Kidney glomerular epithelial cell (primary cell): Measurements from ENCODE around the gene CCND3.

Experiments
- DNase-seq: peaks from one replicate; lab custom pipeline; 2025; lab: John Stamatoyannopoulos, UW

CCND3 gene

DNA sequence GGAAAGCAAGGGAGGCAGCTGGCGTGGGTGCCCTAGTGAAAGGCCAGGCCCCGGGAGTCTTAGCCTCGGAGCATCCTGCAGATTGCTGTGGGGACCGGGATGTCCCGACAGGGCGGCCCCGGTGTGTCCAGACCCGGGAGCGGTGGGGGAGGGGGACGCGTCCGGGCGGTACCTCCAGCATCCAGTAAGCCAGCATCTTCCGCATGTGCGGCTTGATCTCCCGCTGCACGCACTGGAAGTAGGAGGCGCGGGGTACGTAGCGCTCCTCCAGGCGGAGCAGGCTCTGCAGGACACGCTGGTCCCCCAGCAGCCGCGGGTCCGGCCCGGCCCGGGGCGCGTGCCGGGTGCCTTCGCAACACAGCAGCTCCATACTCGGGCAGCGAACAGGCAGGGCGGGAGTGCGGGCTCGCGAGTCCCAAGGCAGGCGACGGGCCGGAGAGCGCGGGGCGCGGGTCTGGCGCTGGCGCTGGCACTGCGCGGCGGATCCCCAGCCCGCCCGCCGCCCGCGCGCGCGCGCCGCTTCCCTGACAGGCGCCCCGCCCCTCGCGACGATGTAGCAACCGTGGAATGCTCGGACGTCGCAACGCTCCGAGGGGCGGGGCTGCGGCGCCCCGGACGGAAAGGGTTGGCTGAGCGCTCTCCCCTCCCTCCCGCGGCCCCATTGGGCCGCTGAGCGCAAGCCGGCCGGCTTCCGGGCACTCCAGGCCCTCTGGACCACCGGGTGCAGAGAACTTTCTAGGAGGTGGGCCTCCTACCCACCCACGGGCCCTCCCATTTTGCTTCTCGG, at the start of gene CCND3:
CCND3 (minus strand) TSS at position 529 of the 787 bp plus-strand sequence; CDS start at position 370, 159 bp downstream.
- DNase-seq, result peak; percentile 98

DNA sequence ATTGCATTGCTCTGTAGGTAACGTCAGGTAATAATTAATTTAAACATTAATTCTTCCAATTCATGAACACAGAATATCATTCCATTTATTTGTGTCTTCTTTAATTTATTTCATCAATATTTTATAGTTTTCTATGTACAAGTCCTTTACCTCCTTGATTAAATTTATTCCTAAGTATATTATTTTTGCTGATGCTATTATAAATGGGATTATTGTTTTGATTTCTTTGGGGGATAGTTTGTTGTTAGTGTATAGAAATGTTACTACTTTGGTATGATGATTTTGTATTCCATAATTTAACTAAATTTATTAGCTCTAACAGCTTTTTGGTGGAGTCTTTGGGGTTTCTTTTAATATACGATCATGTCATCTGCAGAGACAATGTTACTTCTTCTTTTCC, 44.7 kb upstream of the CCND3 start:
- DNase-seq, result no peak

DNA sequence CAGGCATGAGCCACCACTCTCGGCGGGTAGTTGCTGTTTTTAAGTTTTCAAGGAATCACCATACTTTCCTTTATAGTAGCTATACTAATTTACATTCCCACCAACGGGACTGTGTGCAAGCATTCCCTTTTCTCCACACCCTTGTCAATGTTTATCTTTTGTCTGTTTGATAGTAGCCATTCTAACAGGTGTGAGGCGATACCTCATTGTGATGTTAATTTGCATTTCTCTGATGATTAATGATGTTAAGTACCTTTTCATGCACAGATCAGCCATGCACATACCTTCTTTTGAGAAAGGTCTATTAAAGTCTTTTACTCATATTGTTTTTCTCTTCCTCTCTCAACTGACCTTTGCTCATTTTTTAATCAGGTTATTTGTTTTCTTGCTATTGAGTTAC, 43.0 kb upstream of the CCND3 start:
- DNase-seq, result no peak

DNA sequence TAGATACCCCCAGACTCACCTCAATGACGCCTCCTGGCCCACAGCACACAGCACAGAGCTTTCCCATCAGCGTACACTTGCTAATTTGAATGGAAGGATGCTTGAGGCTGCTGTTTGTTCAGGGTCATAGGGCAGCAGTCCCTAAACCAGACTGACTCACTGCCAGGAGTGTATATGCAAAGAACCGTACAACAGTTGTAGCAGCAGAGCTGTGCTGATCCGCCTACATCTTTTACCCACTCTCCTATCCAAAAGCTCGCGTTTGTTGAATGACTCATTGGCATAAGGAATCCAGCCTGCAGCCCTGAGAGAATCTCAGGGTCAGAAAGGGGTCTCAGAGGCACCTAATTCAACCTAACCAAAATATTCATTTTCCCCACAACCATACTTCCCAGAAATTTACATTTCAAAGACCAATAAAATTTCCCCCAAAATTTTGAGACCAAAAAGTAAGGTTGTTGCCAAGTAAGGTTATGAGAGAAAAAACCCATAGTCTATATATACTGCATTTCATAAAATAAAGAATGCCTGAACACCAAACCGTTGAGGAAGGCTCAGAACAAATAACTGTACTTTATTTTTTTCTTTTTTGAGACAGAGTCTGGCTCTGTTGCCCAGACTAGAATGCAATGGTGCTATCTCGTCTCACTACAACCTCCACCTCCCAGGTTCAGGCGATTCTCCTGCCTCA, 35.3 kb upstream of the CCND3 start:
- DNase-seq, result no peak

DNA sequence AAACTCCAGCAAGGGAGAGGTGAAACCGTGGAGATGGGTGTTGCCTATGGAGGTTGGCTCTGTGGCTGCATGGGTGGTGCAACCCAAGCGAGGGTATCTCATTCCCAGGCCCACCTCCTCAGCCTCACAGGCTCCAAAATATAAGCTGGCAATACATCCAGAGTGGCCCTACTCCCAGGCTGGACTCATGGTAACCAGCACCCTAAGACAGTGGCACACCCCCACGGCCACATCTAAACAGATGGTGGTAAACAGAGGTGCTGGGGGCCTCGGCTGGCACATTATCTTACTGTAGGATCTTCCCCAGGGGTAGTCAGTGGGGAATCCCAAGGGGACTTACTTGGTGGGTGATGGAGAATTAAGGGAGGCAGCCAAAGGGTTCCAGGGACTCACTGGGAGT, 33.7 kb upstream of the CCND3 start:
- DNase-seq, result no peak

DNA sequence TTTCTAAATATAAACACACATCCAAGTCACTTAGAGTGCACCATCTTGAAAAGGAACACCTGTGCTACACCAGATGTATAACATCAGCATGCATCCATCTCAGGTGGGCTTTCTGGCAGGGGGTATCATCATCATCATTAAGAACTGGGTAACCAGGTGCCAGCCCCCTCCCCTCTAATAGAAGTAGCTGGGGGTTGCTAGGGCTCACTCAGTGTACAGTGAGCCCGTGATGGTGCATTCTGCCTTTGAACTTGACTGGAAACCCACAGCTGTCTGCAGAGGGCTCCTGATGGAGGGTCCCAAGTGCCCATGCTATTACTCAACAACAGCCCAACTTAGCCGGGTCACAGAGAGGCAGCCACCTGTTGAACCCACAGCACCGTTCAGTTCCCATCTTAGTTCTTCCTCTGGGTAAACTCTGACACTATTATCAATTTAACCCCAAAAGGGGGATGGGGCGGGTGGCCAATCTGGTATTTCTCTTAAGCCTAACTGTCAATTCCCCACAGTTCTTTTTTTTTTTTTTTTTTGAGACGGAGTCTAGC, 32.7 kb upstream of the CCND3 start:
- no peak for DNase-seq

DNA sequence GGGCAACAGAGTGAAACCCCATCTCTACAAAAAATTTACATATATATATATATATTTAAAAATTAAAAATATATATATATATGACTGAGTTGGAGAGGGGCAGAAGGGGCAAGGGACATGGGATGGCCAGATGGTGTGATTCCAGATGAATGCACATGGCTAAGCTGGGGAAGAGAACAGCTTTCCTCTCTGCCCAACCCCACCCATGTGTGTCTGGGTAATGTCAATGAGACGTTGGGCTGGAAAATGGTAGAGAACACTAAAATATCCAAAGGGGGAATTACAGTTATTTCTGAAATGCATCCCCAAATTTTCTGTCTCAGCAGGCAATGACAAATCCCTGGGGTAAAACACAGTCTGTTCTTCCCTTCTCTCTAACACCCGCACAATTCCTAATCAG, 31.2 kb upstream of the CCND3 start:
- DNase-seq, result no peak

DNA sequence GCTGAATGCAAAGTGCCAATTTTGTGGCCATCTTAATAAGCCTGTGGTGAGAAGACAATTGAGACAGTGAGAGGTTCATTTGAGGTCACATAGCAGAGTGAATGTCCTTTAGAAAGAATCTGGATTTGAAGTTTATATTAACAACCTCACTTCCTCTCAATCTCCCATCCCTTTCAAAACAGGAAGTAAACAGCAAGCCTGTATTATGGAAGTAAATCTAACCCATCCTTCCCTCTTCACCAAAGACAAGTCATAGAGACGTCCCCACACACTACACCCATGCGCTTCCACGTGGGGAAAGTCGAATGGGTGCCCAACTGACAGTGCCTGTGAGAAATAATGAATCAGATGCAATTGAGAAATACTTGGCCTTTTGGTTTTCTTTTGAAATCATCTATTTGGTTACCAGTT, 28.8 kb upstream of the CCND3 start:
- no peak for DNase-seq

DNA sequence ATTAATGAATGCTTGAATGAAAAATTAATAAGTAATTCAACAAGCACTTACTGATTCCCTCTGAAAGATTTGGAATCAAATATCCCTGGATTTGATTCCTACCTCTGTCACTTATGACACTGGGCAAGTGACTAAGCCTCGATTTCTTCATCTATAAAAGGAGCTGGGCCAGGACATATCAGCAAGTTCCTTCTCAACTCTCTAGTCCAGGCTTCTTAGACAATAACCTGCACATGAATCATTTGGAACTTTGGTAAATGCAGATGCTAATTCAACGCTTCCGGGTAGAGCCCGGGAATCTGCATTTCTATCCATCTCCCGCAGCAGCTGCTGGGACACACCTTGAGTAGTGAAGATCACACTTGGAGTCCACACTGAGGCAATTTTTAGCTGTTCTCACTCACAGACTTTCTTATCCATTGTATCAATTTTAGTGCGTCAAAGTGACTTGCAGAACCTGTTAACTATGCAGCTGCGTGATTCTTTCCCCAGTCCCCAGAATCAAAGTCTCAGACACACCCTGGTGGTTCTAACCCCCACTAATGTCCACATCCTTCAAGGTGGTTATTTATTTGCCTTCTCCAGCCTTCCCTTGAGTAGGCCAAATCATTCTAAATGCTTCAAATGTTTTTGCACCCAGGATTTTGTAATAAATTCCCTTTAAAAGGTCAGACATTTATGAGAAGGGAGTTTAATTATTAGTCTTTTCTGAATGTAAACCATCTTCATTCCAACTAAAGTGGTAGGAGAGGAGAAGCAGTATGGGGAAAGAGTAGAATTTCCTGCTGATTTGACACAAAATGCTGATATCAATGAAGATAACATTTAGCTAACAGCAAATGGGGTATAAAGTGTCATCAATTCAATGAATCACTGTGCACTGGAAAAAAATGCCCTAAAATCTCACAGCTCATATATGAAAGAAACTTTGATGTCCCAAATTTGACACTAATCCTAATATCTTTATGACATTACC, 26.0 kb upstream of the CCND3 start:
- peak; percentile 90 for DNase-seq

DNA sequence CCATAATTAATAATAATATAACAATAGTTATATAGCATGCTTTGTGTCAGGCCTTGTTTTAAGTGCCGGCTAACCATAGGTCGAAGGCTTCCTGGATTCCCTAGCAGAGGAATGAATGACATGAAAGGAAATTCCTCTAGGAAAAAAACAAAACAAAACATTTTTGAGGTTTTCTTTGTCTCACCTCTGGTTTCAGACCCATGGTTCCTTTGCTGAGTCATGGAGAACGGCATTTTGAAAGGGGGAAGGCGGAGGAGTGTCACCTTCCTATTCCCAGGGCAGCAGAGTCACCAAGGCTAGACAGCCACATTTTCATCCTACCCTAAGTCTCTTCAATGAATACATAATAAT, 25.3 kb upstream of the CCND3 start:
- DNase-seq, result peak; percentile 90

DNA sequence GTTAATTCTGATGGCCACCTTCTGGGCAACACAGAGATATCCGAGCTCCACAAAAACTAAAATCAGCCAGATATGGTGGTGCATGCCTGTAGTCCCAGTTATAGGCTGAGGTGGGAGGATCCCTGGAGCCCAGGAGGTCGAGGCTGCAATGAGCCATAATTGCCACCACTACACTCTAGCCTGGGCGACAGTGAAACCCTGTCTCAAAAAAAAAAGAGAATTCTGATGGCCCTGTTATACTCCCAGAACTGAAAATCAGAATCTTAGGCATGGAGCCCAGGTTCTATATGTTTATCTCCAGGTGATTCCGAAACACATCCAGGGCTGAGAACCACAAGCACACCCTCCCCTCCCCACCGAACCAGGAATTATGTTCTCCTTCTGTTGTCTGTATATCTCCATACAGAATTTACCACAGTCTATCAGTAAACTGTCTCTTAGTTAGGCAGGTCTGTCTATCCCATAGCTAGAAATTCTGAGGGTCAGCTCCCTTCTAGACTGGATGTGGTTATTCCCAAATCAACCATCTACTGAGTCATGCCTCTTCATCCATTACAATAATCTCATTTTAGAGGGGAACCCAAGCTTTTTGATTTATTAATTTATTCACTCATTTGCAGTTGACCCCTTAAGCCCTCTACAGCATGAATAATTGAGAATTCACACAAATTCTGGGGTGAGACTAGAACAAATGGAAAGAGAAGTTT, 24.8 kb upstream of the CCND3 start:
- peak; percentile 71 for DNase-seq

DNA sequence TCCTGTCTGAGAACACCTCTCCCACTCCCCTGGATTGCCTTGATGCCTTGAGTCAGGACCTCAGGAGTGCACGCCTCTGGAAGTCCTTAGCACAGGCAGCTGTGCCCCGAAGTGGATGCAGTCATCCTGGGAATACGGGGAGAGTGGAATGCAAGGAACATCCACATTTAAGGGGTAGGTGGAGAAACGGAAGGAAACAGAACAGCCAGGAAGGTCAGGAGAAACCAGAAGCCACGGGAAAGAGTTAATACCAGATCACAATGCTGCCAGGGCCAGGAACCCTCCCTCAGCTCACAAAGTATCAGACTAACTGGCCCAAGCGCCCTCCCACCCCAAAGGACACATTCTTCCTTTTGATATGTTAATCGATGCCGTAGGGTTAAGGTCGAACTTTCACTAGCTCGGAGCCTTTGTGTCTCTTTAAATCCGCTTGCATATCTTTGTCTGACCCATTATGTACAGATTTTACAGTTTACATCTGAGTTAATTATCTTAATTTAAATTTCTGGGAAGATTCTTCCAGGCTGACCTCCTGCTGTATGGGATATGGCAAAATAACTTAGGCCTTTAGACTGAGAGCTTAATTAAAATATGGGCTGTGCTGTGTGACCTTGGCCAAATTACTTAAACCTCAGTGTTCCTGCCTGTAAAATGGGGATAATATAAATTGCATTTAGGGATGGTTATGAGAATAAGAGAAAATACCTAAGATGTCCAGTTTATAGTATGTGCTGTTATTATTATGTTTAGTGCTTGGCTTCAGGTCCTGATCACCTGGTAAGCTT, 24.0 kb upstream of the CCND3 start:
- no peak for DNase-seq

DNA sequence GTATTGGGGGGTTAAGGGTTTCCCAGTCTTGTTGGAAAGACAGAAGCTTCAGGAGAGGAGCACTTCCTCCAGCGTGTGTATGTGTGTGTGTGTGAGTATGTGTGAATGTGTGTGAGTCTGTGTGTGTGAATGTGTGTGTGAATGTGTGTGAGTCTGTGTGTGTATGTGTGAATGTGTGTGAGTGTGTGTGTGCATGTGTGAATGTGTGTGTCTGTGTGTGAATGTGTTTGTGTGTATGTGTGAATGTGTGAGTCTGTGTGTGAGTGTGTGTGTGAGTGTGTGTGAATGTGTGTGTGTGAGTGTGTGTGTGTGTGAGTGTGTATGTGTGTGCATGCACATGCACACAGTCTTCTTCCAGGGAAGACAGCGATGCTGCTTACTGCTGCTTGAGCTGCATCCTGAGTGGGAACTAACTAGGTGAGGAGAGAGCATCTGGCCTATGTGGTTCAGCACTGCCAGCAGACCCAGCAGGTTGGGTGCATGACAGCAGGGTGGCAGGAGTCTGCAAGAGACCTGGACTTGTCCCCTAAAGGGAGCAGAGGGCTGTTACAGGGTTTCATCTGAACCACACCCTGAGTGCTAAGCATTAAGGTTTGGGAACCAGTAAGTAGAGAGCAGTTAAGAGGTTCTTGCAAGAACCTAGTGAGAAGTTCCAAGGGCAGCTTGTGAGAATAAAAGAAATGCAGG, 22.7 kb upstream of the CCND3 start:
- no peak for DNase-seq

DNA sequence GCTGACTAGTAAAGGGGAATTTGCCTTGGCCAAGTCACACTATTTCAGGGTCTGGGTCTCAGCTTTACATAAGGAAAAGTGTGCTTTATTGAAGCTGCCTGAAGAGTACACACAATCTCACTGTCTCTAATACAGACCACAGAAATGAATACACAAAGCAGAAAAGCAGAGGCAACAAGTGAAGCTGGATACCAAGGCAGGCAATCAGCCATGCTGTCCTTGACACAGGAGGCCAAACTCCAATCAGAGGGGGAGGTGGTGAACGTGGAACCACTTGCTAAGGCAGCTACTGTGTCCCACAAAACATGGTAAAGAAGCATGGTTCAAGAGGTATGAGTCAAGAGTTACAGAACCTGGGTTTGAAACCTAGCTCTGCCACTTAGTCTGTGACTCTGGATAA, 21.8 kb upstream of the CCND3 start:
- no peak for DNase-seq

DNA sequence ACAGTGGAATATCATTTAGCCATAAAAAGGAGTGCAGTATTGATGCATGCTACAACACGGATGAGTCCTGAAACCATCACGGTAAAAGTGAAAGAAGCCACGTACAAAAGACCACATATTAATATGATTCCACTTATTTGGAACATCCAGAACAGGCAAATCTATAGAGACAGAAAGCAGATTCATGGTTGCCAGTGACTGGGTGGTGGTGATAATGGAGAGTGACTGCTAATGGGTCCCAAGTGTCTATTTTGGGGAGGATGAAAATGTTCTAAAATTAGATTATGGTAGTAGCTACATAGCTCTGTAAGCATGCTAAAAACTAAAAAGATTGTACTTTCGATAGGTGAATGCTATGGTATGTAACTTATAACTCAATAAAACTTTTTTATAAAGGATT, 18.4 kb upstream of the CCND3 start:
- DNase-seq, result no peak

DNA sequence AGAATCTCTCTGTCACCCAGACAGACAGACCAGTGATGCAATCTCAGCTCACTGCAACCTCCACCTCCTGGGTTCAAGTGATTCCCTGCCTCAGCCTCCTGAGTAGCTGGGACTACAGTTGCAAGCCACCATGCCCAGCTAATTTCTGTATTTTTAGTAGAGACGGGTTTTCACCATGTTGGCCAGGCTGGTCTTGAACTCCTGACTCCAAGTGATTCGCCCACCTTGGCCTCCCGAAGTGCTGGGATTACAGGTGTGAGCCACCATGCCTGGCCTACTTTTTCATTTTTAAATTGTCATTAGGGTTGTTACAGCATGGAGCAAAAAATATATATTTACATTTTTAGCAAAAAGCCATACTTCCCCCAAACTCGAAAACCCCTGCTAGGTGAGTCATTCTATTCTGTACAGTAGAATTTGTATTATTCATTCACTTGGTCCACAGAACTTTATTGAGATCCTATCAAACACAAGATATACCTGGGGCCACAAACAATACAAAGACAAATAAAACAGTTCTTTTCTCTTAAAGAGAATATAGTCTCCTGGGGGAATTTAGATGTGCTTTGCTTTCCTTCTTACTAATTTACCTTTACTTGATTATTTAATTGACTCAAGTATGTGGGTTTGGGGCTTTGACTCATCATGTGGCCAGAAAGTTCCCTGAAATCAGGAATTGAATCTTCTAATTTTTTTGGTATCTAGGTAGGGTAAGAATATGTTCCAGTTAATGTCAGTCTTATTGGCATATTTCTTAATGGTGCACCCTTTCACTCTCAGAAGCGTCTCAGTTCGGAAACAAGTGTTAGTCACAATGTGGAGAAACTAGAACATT, 16.6 kb upstream of the CCND3 start:
- no peak for DNase-seq

DNA sequence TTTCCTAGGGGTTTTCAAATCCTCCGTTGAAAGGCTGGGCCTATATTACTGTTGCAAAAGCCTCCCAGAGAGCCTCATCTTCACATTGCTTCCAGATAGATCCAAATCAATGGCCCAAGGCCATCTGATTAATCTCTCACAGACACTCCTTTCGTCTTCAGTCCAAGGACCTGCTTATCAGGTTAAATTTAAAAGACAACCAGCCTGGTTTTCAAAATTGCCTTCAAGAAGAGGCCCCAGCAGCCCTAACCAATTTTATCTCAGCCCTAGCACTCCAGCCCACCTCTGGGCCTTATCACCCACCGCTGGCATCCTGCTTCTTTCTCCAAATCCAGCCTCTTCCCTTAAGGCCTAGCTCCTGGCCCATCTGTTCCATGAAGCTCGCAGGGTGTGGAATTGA, 15.5 kb upstream of the CCND3 start:
- no peak for DNase-seq

DNA sequence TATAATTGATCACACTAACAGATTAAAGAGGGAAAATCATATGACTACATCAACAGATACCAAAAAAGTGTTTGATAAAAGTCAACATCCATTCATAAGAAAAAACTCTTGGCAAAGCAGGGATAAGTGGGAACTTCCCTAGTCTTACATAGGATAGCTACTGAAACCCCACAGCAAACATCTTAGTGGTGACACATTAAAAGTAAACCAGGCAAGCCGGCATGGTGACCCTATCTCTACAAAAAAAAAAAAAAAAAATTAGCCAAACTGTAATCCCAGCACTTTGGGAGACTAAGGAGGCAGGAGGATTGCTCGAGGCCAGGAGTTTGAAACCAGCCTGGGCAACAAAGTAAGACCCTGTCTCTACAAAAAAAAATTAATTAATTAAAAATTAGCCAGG, 13.8 kb upstream of the CCND3 start:
- no peak for DNase-seq

DNA sequence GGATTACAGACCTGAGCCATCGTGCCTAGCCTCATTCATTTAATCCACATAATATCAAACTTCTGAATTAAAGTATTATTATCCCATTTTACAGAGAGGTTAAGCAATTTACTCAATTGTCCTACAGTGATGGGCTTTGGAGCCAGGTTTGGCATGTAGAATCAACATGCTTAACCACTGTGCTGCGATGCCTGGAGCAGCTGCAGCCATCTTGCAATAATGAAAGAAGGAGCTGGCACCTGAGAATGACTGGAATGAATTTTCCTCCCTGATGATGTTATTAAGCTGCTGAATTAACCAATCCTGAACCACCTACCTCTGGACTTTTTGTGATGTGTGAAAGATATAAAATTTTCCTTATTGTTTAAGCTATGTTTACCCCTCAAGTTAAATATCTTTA, 13.1 kb upstream of the CCND3 start:
- DNase-seq, result no peak
